Measurements from ENCODE around the gene RNF220.

DNA sequence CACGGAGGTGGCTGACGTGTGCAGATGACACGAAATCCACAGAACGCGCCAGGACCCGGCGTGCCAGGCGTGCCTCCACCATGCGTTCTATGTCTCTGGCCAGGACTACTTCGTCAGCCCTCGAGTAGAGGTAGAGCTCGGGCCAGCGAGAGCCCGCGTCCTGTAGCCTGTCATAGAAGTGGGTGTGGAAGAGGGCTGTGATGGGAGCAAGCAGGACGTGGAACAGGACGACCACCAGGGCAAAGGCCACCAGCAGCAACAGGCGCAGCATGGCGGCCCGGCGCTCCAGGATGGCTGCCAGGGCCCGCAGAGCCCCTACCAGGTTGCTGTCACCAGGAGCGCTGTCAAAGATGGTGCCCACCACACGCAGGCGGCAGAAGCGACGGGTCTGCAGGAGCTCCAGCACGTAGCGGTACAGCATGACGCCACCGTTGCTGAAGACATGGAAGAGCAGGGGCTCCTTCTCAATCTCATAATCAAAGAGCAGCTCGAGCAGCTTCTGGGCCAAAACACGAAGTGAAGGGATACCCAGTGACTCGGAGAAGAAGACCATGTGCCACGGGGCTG lies 249.6 kb downstream of the RNF220 start:
- TF ChIP-seq, protein P1, sequence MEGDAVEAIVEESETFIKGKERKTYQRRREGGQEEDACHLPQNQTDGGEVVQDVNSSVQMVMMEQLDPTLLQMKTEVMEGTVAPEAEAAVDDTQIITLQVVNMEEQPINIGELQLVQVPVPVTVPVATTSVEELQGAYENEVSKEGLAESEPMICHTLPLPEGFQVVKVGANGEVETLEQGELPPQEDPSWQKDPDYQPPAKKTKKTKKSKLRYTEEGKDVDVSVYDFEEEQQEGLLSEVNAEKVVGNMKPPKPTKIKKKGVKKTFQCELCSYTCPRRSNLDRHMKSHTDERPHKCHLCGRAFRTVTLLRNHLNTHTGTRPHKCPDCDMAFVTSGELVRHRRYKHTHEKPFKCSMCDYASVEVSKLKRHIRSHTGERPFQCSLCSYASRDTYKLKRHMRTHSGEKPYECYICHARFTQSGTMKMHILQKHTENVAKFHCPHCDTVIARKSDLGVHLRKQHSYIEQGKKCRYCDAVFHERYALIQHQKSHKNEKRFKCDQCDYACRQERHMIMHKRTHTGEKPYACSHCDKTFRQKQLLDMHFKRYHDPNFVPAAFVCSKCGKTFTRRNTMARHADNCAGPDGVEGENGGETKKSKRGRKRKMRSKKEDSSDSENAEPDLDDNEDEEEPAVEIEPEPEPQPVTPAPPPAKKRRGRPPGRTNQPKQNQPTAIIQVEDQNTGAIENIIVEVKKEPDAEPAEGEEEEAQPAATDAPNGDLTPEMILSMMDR (IDR thresholded peaks at IDR 0.05; ENCODE audit: poor library complexity) = no peak
- TF ChIP-seq EZH2 (IDR thresholded peaks at IDR 0.05; ENCODE audit: borderline replicate concordance) = no peak
